ENCODE results near the gene TUBB4B.

Gene TUBB4B

DNA sequence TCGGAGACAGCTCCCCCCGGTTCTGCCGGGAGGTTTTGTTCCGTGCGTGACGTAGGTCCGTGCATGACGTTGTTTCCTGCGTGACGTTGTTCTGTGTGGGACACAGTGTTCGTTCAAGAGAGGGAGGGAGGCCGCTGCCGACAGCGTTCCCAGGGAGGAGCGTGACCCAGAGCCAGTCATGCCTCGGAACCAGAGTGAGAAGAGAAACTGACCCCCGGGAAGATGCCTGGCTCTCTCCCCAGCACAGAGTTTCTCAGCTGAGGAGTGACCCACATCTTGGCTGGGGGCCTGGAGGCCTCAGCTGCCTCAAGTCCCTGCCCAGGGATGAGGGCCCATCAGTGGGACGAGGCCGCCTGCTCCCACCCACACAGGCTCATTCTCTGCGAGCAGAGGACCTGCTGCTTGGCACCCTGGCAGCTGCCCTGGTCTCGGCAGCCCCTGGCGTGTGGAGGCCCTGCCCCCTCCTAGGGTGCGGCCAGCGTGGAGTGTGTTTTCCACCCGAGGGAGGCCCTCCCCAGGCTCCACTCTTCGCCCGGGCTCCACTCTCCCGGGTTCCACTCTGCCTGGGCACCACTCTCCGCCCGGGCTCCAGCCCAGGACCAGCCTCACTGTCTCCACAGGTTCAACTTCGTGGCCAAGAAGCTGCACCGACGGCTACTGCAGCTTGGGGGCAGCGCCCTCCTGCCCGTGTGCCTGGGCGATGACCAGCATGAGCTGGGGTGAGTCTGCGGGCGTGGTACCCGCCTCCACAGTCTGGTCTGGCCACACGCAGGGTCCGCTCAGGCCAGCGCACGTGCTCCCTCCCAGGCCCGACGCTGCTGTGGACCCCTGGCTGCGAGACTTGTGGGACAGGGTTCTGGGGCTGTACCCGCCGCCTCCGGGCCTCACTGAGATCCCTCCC lies 27.7 kb upstream of the TUBB4B start:
- DNase-seq = no peak

DNA sequence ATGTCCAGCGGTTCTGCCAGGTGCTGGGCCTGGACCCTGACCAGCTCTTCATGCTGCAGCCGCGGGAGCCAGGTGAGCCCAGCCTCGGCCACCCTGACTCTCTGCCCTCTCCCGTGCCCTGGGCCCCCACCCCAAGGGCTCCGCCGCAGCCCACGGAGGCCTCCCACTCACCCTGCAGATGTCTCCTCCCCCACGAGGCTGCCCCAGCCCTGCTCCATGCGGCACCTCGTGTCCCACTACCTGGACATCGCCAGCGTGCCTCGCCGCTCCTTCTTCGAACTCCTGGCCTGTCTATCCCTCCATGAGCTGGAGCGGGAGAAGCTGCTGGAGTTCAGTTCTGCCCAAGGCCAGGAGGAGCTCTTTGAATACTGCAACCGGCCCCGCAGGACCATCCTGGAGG lies 26.5 kb upstream of the TUBB4B start:
- DNase-seq = no peak

DNA sequence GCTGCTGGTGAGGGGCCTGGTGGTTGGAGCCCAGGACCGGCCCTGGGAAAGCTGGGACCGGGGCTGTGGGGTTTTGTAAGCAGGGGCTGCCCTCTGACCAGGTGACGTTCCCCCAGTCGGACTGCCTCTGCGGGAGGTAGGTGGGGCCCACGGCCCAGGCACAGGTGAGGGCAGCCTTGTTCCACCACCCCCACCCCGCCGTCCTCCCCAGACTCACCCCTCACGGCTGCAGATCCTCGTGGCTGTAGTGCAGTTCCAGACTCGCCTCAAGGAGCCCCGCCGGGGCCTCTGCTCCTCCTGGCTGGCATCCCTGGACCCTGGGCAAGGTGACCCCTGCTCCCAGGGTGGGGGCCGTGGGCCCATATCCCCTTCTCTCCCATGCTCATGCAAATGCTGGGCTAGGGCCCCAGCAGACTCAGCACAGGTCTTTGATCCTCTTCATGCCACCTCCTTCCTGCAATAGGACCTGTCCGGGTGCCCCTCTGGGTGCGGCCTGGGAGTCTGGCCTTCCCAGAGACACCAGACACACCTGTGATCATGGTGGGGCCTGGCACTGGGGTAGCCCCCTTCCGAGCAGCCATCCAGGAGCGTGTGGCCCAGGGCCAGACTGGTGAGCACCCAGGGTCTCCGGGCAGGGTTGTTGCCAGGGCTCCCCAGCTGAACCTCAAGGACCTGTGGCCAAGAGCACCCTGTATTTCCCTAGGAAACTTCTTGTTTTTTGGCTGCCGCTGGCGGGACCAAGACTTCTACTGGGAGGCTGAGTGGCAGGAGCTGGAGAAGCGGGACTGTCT lies 25.7 kb upstream of the TUBB4B start:
- DNase-seq = no peak

DNA sequence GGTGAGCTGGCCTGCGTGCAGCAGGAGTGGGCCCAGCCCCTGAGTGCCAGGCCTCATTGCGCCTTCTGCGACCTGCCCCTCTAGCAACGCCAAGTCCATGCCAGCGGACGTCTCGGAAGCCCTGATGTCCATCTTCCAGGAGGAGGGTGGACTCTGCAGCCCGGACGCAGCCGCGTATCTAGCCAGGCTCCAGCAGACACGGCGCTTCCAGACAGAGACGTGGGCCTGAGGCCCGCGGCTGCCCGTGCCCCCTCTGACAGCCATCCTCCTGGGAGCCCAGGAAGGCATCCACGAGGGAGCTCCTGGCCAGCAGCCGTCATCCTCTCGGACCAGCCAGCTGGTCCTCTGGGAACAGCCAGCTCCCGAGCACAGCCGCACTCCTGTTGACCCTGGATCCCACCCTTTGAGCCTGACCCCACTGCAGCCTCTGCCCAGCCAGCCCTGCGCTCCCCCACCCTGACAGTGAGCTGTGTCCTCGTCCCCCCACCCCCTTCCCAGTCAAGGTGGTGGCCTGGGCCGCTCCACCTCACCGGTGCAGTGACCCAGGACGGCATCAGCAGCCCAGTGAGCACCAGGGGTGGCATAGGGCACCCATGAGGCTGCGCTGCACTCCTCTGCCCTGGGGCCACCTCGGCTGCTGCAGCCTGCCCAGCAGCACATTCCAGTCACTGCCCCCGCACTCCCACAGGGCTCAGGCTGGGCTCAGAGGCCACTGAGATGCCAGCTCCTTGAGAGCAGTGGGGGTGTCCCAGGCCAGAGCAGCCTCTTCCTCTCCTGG lies 24.7 kb upstream of the TUBB4B start:
- no peak for DNase-seq

DNA sequence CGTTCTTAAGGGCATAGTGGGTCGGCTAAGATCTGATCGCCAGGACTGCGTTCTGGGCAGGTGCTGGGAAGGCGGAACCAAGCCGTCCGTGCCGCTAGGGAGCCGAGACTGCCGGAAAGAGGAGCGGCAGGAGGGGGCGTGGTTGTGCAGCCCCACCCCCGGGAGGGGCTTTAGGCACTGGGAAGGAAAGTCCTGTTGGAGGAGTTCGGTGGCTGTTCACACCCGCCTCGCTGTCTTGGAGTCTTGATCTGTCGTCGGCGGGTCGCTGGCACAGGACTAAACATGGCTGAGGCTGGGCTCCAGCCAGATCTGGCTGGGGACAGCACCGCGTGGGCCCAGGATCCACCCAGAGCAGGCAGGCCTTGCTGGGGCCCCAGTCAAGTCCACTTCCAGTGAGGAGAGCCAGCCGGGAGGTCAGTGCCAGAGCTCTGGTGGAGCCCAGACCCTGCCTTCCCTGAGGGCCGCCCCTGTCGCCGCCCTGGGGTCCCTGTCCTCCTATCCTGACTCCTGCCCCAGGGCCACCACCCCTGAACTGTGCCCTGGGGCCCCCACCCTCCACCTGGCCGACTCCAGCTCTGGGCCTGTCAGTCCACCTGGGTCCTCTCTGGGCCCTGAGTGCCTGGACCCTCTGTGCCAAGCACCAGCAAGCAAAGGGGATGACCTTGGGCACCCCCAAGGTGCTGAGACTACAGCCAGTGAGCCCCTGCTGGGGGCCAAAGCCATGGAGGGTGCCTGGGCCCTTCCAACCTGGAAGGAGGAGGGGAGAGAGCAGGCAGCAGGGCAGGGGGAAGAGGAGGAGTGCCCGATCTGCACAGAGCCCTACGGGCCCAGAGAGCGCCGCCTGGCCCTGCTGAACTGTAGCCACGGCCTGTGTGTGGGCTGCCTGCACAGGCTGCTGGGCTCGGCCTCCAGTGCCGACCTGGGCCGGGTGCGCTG lies 23.5 kb upstream of the TUBB4B start:
- no peak for DNase-seq

DNA sequence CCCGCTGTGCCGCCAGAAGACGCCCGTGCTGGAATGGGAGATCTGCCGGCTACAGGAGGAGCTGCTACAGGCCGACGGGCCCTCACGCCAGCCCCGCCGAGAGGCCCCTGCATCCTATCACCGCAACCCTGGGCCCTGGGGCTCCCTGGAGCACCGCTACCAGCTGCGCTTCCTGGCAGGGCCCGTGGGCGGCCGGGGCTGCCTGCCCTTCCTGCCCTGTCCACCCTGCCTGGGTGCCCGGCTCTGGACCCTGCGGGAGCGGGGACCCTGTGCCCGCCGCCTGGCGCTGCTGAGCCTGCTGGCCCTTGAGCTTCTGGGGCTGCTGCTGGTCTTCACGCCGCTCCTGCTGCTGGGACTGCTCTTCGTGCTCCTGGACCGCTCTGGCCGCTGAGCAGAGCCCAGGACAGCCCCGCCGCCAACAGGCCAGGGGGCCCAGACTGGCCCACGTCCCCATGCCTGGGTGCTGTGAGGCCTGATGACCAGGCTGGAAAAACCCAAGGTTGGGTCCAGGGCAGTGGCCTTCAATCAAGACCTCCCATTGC lies 22.8 kb upstream of the TUBB4B start:
- no peak for DNase-seq

DNA sequence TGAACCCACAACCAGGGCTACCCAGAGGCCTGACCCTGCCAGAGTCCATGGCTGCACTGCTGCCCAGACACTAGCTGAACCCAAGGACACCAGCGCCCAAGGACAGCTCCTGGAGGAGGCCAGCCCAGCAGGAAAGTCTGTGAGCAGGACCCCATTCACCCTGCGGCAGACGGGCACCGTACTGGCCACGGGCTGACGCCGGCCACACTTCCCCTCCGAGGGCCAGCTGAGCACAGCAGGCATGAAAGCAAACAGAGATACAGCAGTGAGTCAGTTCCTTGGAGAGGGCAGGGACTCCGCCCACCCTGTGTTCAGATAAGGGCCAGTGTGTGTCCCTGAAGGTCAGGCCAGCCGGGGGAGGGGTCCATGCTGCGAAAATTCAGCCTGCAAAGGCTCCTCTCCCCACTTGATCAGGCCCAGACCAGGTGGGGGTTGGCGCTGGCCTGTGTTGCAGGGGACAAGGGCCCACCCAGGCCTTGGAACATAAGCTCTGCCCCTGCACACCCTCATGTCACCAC lies 22.3 kb upstream of the TUBB4B start:
- DNase-seq = no peak

DNA sequence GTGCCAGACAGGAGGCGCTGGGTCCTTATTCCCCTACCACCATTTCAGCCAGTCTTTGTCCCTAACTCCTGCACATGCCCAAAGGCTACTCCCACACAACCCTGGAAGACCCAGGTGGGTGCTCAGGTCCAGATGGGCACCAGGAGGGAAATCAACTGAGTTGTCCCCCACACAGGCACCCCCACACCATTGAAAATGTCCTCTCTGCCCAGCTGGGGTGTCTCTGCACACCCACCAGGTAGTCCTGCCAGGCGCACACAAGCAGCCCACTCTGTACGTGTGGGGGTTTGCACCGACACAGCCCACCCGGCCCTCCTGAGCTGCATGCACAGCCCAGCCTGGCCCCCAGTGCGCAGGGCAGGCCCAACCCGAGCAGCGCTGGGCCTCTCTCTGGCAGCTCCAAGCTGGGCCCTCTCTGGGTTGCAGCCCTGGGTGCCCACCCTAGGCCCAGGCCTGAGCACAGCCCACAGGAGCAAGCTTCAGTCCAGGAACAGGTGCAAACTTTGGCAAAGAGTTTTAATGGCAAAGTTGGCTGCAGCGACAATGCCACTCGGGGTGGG lies 21.2 kb upstream of the TUBB4B start:
- DNase-seq = no peak

DNA sequence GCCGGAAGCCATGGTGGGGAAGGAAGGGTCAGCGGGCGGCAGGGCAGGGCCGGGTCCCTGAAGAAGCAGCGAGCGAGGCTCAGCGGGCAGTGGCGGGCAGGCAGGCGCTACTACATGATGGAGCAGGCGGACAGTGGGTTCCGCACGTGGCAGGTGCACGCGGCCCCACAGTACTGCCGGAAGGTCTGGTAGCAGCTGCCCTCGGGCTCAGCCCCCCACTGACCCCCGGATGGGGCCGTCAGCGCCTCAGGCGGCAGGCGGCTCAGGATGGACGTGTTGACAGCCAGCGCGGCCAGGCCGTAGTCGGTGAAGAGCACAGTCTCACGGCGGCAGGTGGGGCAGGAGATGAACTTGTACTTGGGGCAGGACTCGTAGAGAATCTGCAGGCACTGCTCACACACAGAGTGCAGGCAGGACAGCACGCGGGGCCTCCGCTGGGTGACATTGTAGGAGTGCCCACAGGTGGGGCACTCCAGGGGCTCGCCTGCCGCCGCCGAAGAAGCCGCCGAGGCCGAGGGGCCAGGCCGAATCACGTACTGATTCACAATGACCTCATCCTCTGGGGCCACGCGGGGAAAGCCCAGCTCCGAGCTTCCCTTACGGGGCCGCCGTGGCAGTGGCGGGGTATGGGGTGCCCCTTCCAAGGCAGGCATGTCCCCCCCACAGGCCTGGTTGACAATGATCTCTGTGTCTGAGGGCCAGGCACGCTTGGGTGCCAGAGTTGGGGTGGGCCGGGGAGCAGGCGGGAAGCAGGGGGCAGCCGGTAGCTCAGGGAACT lies 20.6 kb upstream of the TUBB4B start:
- no peak for DNase-seq

DNA sequence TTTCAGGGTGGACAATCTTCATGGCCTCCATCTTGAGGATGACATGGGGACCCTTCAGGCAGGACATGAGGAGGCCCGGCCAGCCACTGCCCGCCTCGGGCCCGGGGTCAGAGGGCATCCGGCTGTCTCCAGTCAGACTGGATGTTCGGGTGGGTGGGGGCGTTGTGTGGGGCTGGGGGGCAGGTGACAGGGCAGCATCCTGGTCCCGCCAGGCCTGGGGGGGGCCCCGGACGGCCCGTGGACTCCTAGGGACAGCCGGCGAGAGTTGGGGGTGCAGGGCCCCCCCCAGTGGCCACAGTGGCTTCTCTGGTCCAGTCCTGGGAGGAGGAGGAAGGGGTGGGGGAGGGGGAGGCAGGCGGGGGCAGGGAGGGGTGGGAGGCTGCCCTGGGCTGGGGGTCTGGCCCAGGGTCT lies 20.0 kb upstream of the TUBB4B start:
- no peak for DNase-seq

DNA sequence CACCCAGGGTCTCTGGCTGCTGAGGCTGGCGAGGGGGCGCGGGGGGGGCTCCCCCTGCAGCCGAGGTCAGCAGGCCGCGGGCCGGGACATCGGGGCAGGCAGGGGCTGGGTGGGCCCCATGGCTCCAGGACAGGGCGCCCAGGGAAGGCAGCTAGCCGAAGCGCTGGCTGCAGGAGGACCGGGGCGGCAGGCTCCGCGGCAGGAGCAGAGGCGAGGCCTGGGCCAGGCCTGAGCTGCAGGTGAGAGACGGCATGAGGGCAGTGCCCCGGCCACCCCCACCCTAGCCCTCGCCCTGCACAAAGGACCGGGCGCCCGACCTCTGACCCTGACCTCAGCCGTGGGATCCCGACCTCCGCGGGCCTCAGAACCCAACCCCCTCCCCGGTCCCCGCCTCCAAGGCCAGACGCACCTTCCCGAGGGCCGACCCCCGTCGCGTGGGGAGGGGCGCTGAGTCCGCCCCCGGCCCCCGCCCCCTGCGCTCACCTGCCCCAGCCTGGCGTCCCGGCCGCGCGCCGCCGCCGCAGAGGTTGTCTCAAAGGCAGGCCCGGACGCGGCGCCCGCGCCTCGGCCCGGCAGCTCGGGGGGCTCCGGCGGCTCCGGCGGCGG lies 19.5 kb upstream of the TUBB4B start:
- no peak for DNase-seq

DNA sequence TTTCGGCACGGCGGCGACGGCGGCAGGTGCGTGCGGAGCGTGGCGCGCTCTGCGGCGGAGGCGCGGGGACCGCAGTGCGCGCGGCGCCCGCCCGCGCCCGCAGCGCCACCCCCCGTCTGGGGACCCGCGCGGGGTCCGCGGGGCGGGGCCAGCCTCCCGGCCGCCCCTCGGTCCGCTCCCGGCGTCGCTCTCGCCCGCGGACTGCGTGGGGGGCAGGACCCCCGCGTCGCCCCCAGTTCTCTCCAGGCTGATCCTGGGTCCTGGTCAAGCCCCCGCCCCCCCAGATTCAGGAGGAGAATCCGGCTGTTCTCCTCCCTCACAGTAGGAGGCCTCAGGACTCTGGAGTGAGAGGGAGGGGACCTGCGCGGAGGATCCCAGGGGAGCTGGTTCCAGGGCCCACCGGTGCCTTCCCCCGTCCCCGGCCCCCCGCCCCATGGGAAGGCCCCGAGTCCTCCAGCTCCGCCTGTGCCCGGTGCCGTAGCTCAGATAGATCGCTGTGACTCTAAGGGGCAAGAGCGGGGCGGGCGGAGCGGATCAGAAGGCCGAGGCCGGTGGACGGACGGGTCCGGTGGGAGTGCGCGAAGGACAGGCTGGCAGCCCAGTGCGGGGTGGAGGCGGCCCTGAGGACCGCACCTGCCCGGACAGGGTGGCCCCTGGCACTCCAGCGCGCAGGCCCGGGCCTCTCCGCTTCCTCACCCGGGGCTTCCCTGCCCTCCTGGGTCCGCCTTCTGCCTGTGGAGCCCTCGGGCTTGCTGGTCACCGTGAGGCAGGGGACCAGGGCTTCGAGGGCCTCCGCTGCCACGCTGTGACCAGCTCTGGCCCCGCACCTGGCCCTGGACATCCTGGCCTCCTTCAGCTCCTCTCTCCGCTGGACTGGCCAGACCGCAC lies 18.7 kb upstream of the TUBB4B start, which contains the start of gene RNF208:
Gene RNF208, minus strand, starts transcription at position 51 of the 888 bp plus-strand sequence. CDS start 1,028 bp downstream, outside the sequence.
- DNase-seq = no peak

DNA sequence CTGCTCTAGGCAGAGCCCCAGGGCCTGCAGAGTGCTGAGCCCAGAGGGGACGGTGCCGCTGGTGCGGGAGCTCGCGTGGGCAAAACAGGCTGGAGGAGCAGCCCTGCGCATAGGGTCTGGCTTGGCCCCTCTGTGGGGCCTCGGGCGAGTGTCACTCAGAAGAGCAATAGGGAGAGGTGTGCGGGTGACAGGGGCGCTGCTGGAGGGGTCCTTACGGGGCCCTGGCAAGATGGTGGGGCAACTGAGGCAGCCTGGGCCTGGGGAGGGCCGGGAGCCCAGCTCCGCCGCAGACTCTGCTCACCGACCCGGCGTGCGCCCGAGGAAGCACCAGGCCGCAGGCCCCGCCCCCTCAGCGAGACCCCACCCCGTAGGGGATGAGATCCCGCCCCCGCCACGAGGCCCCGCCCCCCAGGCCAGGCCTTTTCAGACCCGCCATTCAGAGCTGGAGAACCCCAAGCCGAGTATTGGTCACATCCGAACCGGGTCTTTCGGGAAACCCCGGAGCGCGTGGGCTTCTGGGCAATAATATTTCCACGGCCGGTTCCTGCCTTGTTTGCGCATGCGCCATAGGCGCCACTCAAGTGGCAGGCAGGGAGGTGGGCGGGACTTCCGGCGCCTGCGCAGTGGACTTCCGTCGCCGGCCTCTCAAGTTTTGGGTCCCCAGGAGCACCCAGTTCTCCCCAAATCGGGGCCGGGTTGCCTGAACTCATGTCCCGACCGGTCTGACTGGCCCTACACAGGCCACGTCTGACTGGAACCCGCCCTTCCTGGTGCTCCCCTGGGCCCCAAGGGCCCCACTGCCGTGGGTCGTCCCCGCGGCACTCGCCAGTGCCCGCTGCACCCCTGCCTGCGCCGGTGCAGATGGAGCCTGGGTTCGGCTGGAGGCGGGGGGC lies 17.8 kb upstream of the TUBB4B start:
- peak; percentile 97 for DNase-seq

DNA sequence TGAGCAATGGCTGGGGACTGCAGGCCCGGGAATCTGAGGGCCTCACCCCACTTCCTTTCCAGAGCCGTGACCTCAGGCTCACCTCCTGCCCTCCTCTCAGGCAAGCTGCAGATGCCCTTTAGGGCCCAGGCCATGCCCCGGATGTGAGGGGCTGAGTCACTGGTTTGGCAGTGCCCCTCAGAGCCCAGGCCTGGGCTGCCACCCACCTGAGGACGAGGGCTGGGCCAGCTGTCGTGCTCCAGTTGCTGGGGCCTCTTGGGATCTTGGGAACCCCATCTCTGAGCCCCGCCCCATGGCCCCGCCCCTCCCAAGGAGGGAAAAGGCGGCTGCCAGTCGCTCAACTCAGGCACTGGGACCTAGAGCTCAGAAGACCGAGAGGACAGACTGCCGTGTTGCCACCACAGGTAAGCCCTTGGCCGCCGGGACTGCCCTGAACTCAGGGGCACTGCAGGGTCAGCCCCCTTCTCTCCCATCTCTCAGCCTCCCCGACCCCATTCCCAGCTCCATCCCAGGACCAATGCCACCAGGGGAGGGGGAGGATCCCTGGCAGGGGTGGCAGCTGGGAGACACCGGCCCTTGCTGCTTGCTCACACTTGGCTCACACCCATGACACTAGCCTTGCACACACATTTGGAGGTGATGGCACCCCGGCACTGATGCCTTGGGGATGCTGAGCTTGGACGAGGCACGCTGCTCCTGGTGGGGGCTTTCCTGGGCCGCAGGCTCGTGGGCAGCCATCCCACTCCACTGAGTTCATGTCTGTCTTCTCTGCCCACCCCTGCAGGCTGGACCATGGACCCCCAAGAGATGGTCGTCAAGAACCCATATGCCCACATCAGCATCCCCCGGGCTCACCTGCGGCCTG lies 16.0 kb upstream of the TUBB4B start, which contains the start of gene CYSRT1:
Gene CYSRT1, plus strand, starts transcription at position 345 of the 865 bp plus-strand sequence. Its CDS starts 448 bp downstream, at position 793.
- DNase-seq = no peak

DNA sequence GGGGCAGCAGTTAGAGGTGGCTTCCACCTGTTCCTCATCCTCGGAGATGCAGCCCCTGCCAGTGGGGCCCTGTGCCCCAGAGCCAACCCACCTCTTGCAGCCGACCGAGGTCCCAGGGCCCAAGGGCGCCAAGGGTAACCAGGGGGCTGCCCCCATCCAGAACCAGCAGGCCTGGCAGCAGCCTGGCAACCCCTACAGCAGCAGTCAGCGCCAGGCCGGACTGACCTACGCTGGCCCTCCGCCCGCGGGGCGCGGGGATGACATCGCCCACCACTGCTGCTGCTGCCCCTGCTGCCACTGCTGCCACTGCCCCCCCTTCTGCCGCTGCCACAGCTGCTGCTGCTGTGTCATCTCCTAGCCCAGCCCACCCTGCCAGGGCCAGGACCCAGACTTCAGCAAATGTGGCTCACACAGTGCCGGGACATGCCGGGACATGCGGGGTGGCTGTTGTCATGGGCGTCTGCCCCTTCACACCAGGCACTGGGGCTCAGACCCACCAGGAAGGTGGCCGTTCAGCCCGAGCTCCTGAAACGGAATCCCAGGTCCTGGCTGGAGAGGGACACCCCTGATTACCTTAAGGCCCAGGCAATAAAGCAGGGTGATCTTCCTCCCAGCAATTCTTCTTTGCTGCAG lies 15.3 kb upstream of the TUBB4B start:
- DNase-seq = no peak
